Measurements from ENCODE around the gene TMEM161A. TPM values are rescaled to one million over a fixed set of nuclear protein-coding genes. Genes with fewer than 3 reads are reported as not detected.

The TMEM161A gene
- total RNA-seq, 1 donor from 2014 or later = 42.3 TPM

DNA sequence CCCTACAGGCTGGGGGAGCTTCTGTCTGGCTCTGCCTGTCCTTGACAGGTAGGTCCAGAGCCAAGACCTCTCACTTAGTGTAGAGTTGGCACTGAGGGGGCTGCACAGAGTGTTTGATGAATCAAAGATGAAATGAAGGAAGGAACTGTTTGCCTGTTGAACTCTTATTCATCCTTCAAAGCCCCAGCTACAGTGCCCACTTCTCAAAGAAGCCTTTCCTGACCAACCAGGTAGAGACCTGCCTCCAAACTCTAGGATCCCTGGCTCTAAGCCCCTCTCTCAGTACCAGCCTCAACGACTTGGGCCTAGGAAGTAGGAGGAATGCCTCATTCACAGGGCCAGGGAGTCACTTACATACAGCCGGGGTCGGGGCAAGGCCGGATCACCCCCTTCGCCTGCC is 9.1 kb upstream of the TMEM161A start:
- Mint-ChIP-seq H3K4me3 (ENCODE audit: low read depth) (no peak overlapping the region), H3K4me1 (ENCODE audit: low read depth) (no peaks in the 10 kb centered on the region), H3K36me3 (ENCODE audit: insufficient read depth) (no peaks in the 10 kb centered on the region), H3K9me3 (ENCODE audit: low read depth) (no peaks in the 10 kb centered on the region), H3K27me3 (peaks cover 5% of the 10 kb centered on the region), H3K27ac (no peak overlapping the region)
- DNase-seq (ENCODE audit: low spot score, unreplicated experiment) = no peak
- TF ChIP-seq, protein P1, sequence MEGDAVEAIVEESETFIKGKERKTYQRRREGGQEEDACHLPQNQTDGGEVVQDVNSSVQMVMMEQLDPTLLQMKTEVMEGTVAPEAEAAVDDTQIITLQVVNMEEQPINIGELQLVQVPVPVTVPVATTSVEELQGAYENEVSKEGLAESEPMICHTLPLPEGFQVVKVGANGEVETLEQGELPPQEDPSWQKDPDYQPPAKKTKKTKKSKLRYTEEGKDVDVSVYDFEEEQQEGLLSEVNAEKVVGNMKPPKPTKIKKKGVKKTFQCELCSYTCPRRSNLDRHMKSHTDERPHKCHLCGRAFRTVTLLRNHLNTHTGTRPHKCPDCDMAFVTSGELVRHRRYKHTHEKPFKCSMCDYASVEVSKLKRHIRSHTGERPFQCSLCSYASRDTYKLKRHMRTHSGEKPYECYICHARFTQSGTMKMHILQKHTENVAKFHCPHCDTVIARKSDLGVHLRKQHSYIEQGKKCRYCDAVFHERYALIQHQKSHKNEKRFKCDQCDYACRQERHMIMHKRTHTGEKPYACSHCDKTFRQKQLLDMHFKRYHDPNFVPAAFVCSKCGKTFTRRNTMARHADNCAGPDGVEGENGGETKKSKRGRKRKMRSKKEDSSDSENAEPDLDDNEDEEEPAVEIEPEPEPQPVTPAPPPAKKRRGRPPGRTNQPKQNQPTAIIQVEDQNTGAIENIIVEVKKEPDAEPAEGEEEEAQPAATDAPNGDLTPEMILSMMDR (IDR thresholded peaks at IDR 0.05; ENCODE audit: unreplicated experiment) = no peak

GRCh38 chr19:19146865-19147264 is 8.6 kb upstream of the TMEM161A start:
- TF ChIP-seq, protein P1 (IDR thresholded peaks at IDR 0.05; ENCODE audit: unreplicated experiment) = no peak
- no peak for DNase-seq (ENCODE audit: low spot score, unreplicated experiment)
- Mint-ChIP-seq H3K4me1 (ENCODE audit: low read depth) (no peaks in the 10 kb centered on the region), H3K27me3 (peaks cover 9% of the 10 kb centered on the region), H3K27ac (no peak overlapping the region), H3K9me3 (ENCODE audit: low read depth) (no peaks in the 10 kb centered on the region), H3K36me3 (ENCODE audit: insufficient read depth) (no peaks in the 10 kb centered on the region), H3K4me3 (ENCODE audit: low read depth) (no peak overlapping the region)

- H3K4me3 Mint-ChIP-seq (ENCODE audit: low read depth) = no peak overlapping the region
- no peak overlapping the region for H3K27ac Mint-ChIP-seq
- no peaks in the 10 kb centered on the region for H3K9me3 Mint-ChIP-seq (ENCODE audit: low read depth)
- no peaks in the 10 kb centered on the region for H3K36me3 Mint-ChIP-seq (ENCODE audit: insufficient read depth)
- DNase-seq (ENCODE audit: low spot score, unreplicated experiment) = peak; percentile 85
- H3K27me3 Mint-ChIP-seq = peaks cover 10% of the 10 kb centered on the region
- no peaks in the 10 kb centered on the region for H3K4me1 Mint-ChIP-seq (ENCODE audit: low read depth)
- TF ChIP-seq, protein P1 (IDR thresholded peaks at IDR 0.05; ENCODE audit: unreplicated experiment) = peak; percentile 87
These were observed 7.7 kb upstream of the TMEM161A start for GRCh38 chr19:19145684-19146608.

DNA sequence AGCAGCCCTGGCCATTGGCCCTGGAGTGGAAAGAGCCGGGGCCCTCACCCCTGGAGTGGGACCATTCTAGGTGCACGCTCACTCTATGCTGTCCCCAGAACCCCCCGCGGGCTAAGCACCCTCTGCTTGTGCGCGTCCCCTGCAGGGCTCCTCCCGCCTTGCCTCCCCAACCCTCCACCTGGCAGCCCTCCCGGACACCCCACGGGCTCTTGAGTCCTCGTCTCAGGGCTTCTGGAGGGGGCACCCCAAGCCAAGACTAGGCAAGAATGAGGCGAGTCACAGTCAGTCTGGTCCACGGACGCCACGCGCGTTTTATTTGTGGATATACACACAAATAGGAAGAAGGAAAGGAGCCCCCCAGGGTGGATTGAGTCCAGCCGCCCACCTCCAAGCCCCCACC is 7.0 kb upstream of the TMEM161A start:
- no peak overlapping the region for H3K27ac Mint-ChIP-seq
- H3K4me1 Mint-ChIP-seq (ENCODE audit: low read depth) = no peaks in the 10 kb centered on the region
- H3K36me3 Mint-ChIP-seq (ENCODE audit: insufficient read depth) = no peaks in the 10 kb centered on the region
- H3K4me3 Mint-ChIP-seq (ENCODE audit: low read depth) = no peak overlapping the region
- H3K27me3 Mint-ChIP-seq = peaks cover 13% of the 10 kb centered on the region
- H3K9me3 Mint-ChIP-seq (ENCODE audit: low read depth) = no peaks in the 10 kb centered on the region
- TF ChIP-seq, protein P1 (IDR thresholded peaks at IDR 0.05; ENCODE audit: unreplicated experiment) = no peak
- DNase-seq (ENCODE audit: low spot score, unreplicated experiment) = no peak

GRCh38 chr19:19142347-19142746 is 4.1 kb upstream of the TMEM161A start:
- Mint-ChIP-seq H3K9me3 (ENCODE audit: low read depth) (no peaks in the 10 kb centered on the region), H3K4me1 (ENCODE audit: low read depth) (peaks cover 6% of the 10 kb centered on the region), H3K4me3 (ENCODE audit: low read depth) (no peak overlapping the region), H3K36me3 (ENCODE audit: insufficient read depth) (no peaks in the 10 kb centered on the region), H3K27me3 (peaks cover 22% of the 10 kb centered on the region), H3K27ac (peak overlapping the region; percentile 41)
- no peak for DNase-seq (ENCODE audit: low spot score, unreplicated experiment)
- TF ChIP-seq, protein P1 (IDR thresholded peaks at IDR 0.05; ENCODE audit: unreplicated experiment) = no peak

All from progenitor cell of endocrine pancreas (in vitro differentiated cells).